ENCODE data around the gene DAB2IP.

The DAB2IP gene

DNA sequence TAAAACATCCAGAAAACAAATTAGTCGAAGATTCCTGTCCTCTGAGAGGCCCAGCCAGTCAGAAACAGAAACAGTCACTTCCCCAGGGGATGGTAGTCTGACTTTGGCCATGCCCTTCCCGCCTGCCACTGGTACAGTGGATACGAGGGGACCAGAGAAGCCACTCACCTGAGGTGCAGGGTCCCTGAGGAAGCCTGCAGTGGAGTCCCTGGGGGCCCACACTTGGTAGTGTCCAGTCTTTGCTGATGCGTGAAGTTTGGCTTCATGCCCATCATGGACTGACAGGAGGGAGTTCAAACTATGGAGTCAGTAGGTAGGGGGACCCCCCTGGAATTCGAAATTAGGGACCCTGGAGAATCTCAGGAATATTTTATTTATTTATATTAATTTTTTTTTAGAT is 147.5 kb downstream of the DAB2IP start:
- no peaks in the 10 kb centered on the region for H3K27me3 ChIP-seq (ENCODE audit: insufficient read depth, low read length)
- no peaks in the 10 kb centered on the region for H3K9me3 ChIP-seq (ENCODE audit: insufficient read depth, low read depth, low read length)
- no peaks in the 10 kb centered on the region for H3K79me1 ChIP-seq (ENCODE audit: low read length)
- no peak overlapping the region for H3K18ac ChIP-seq (ENCODE audit: low read length)
- no CpG with 5 or more reads among the region's 5 CpGs for WGBS (ENCODE audit: extremely low coverage, insufficient coverage, insufficient read length)
- no peak overlapping the region for H3K4me2 ChIP-seq (ENCODE audit: low read length)
- no peak overlapping the region for H2BK5ac ChIP-seq (ENCODE audit: low read depth, low read length, poor library complexity)
- no peak overlapping the region for H3K27ac ChIP-seq (ENCODE audit: low read depth, low read length)
- H2AFZ ChIP-seq (ENCODE audit: insufficient read depth, low read length, poor library complexity) = no peak overlapping the region
- H2BK12ac ChIP-seq (ENCODE audit: low read length) = no peak overlapping the region
- no peak overlapping the region for H3K14ac ChIP-seq (ENCODE audit: low read length)
- no peak overlapping the region for H4K12ac ChIP-seq (ENCODE audit: low read depth, low read length)
- H4K8ac ChIP-seq (ENCODE audit: low read depth, low read length) = no peak overlapping the region
- H3K4me1 ChIP-seq (ENCODE audit: control insufficient read depth in 1 of 2, insufficient read depth in 2 of 2, low read length in 2 of 2) = no peaks in the 10 kb centered on the region
- H2BK120ac ChIP-seq (ENCODE audit: insufficient read depth, low read length, poor library complexity) = no peak overlapping the region
- no peaks in the 10 kb centered on the region for H3K36me3 ChIP-seq (ENCODE audit: control insufficient read depth in 1 of 2, insufficient read depth in 2 of 2, low read length in 2 of 2)
- H4K91ac ChIP-seq (ENCODE audit: low read depth, low read length) = no peak overlapping the region
- H2AK5ac ChIP-seq (ENCODE audit: low read length) = no peak overlapping the region
- no peak overlapping the region for H3K4ac ChIP-seq (ENCODE audit: low read depth, low read length)
- no peak overlapping the region for H3K9ac ChIP-seq (ENCODE audit: low read length)
- H3K23ac ChIP-seq (ENCODE audit: low read length) = no peak overlapping the region
- H3K4me3 ChIP-seq (ENCODE audit: low read depth, low read length) = no peak overlapping the region
- no peaks in the 10 kb centered on the region for H3K79me2 ChIP-seq (ENCODE audit: control insufficient read depth, insufficient read depth, low read length, poor library complexity)
- no peak for DNase-seq

GRCh38 chr9:121800376-121800775 is 148.9 kb downstream of the DAB2IP start:
- H3K18ac ChIP-seq (ENCODE audit: low read length) = no peak overlapping the region
- no peak overlapping the region for H3K9ac ChIP-seq (ENCODE audit: low read length)
- no peak overlapping the region for H2AK5ac ChIP-seq (ENCODE audit: low read length)
- H3K79me2 ChIP-seq (ENCODE audit: control insufficient read depth, insufficient read depth, low read length, poor library complexity) = no peaks in the 10 kb centered on the region
- no peak for DNase-seq
- H3K27me3 ChIP-seq (ENCODE audit: insufficient read depth, low read length) = no peaks in the 10 kb centered on the region
- no peak overlapping the region for H3K4ac ChIP-seq (ENCODE audit: low read depth, low read length)
- no peak overlapping the region for H4K12ac ChIP-seq (ENCODE audit: low read depth, low read length)
- H4K91ac ChIP-seq (ENCODE audit: low read depth, low read length) = no peak overlapping the region
- H3K27ac ChIP-seq (ENCODE audit: low read depth, low read length) = no peak overlapping the region
- no peak overlapping the region for H3K4me3 ChIP-seq (ENCODE audit: low read depth, low read length)
- no peak overlapping the region for H3K14ac ChIP-seq (ENCODE audit: low read length)
- H3K4me1 ChIP-seq (ENCODE audit: control insufficient read depth in 1 of 2, insufficient read depth in 2 of 2, low read length in 2 of 2) = no peaks in the 10 kb centered on the region
- H2BK12ac ChIP-seq (ENCODE audit: low read length) = no peak overlapping the region
- H2AFZ ChIP-seq (ENCODE audit: insufficient read depth, low read length, poor library complexity) = no peak overlapping the region
- H3K23ac ChIP-seq (ENCODE audit: low read length) = no peak overlapping the region
- H3K79me1 ChIP-seq (ENCODE audit: low read length) = no peaks in the 10 kb centered on the region
- no peak overlapping the region for H3K4me2 ChIP-seq (ENCODE audit: low read length)
- H3K36me3 ChIP-seq (ENCODE audit: control insufficient read depth in 1 of 2, insufficient read depth in 2 of 2, low read length in 2 of 2) = no peaks in the 10 kb centered on the region
- WGBS (ENCODE audit: extremely low coverage, insufficient coverage, insufficient read length) = no CpG with 5 or more reads among the region's 10 CpGs
- H2BK120ac ChIP-seq (ENCODE audit: insufficient read depth, low read length, poor library complexity) = no peak overlapping the region
- no peaks in the 10 kb centered on the region for H3K9me3 ChIP-seq (ENCODE audit: insufficient read depth, low read depth, low read length)
- H2BK5ac ChIP-seq (ENCODE audit: low read depth, low read length, poor library complexity) = no peak overlapping the region
- H4K8ac ChIP-seq (ENCODE audit: low read depth, low read length) = no peak overlapping the region

DNA sequence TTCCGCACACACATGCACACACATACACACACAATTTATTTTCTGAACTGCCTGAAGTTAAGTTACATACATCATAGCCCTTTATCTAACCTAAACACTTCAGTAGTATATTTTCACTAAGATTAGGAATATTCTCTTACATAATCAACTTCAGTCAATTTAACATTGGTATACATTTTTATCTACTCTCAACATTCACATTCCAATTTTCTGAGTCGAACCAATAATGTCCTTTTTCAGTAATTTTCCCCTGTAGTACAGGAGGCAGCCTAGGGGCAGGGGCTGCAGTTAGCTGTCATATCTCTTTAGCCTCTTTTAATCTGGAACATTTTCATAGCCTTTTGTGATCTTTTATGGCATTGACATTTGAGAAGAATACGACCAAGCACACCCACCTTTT is 150.1 kb downstream of the DAB2IP start:
- Histone ChIP-seq H3K79me1 (ENCODE audit: low read length) (no peaks in the 10 kb centered on the region), H4K8ac (ENCODE audit: low read depth, low read length) (no peak overlapping the region), H3K23ac (ENCODE audit: low read length) (no peak overlapping the region), H3K4me2 (ENCODE audit: low read length) (no peak overlapping the region), H2BK12ac (ENCODE audit: low read length) (no peak overlapping the region), H3K9me3 (ENCODE audit: insufficient read depth, low read depth, low read length) (no peaks in the 10 kb centered on the region), H3K18ac (ENCODE audit: low read length) (no peak overlapping the region), H3K14ac (ENCODE audit: low read length) (no peak overlapping the region), H3K9ac (ENCODE audit: low read length) (no peak overlapping the region), H3K79me2 (ENCODE audit: control insufficient read depth, insufficient read depth, low read length, poor library complexity) (no peaks in the 10 kb centered on the region), H2AFZ (ENCODE audit: insufficient read depth, low read length, poor library complexity) (no peak overlapping the region), H2BK120ac (ENCODE audit: insufficient read depth, low read length, poor library complexity) (no peak overlapping the region), H2AK5ac (ENCODE audit: low read length) (no peak overlapping the region), H3K27me3 (ENCODE audit: insufficient read depth, low read length) (no peaks in the 10 kb centered on the region), H4K91ac (ENCODE audit: low read depth, low read length) (no peak overlapping the region), H2BK5ac (ENCODE audit: low read depth, low read length, poor library complexity) (no peak overlapping the region), H3K36me3 (ENCODE audit: control insufficient read depth in 1 of 2, insufficient read depth in 2 of 2, low read length in 2 of 2) (no peaks in the 10 kb centered on the region), H3K27ac (ENCODE audit: low read depth, low read length) (no peak overlapping the region), H3K4me1 (ENCODE audit: control insufficient read depth in 1 of 2, insufficient read depth in 2 of 2, low read length in 2 of 2) (no peaks in the 10 kb centered on the region), H3K4me3 (ENCODE audit: low read depth, low read length) (no peak overlapping the region), H4K12ac (ENCODE audit: low read depth, low read length) (no peak overlapping the region), H3K4ac (ENCODE audit: low read depth, low read length) (no peak overlapping the region)
- no CpG with 5 or more reads among the region's 3 CpGs for WGBS (ENCODE audit: extremely low coverage, insufficient coverage, insufficient read length)
- no peak for DNase-seq

DNA sequence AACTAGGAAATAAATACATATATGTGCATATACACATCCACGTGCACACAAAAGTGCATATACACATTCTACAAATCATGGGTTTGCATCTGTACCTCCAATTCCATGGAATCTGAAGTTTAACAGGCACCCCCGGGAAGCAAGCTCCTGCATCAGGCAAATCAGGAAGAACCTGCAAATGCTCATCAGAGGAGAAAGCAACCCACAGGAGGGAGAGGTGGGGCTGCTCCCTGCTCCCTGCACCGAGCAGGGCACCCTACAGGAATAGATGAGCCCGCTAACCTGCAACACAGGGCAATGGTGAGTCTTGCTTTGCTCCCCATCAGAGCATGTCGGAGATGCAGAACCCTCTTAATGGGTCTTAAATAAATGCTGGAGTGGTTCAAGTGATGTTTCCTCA is 151.3 kb downstream of the DAB2IP start:
- no CpG with 5 or more reads among the region's 5 CpGs for WGBS (ENCODE audit: extremely low coverage, insufficient coverage, insufficient read length)
- no peak overlapping the region for H2AK5ac ChIP-seq (ENCODE audit: low read length)
- no peak overlapping the region for H4K91ac ChIP-seq (ENCODE audit: low read depth, low read length)
- no peaks in the 10 kb centered on the region for H3K36me3 ChIP-seq (ENCODE audit: control insufficient read depth in 1 of 2, insufficient read depth in 2 of 2, low read length in 2 of 2)
- H3K79me2 ChIP-seq (ENCODE audit: control insufficient read depth, insufficient read depth, low read length, poor library complexity) = no peaks in the 10 kb centered on the region
- no peak overlapping the region for H2BK120ac ChIP-seq (ENCODE audit: insufficient read depth, low read length, poor library complexity)
- H2AFZ ChIP-seq (ENCODE audit: insufficient read depth, low read length, poor library complexity) = no peak overlapping the region
- no peak overlapping the region for H3K4me2 ChIP-seq (ENCODE audit: low read length)
- DNase-seq = no peak
- H4K12ac ChIP-seq (ENCODE audit: low read depth, low read length) = no peak overlapping the region
- no peak overlapping the region for H3K18ac ChIP-seq (ENCODE audit: low read length)
- H4K8ac ChIP-seq (ENCODE audit: low read depth, low read length) = no peak overlapping the region
- H3K4me3 ChIP-seq (ENCODE audit: low read depth, low read length) = no peak overlapping the region
- no peak overlapping the region for H3K9ac ChIP-seq (ENCODE audit: low read length)
- no peaks in the 10 kb centered on the region for H3K27me3 ChIP-seq (ENCODE audit: insufficient read depth, low read length)
- H3K9me3 ChIP-seq (ENCODE audit: insufficient read depth, low read depth, low read length) = no peaks in the 10 kb centered on the region
- no peak overlapping the region for H2BK5ac ChIP-seq (ENCODE audit: low read depth, low read length, poor library complexity)
- H3K14ac ChIP-seq (ENCODE audit: low read length) = no peak overlapping the region
- no peaks in the 10 kb centered on the region for H3K79me1 ChIP-seq (ENCODE audit: low read length)
- no peak overlapping the region for H3K4ac ChIP-seq (ENCODE audit: low read depth, low read length)
- H3K4me1 ChIP-seq (ENCODE audit: control insufficient read depth in 1 of 2, insufficient read depth in 2 of 2, low read length in 2 of 2) = no peaks in the 10 kb centered on the region
- H2BK12ac ChIP-seq (ENCODE audit: low read length) = no peak overlapping the region
- no peak overlapping the region for H3K23ac ChIP-seq (ENCODE audit: low read length)
- no peak overlapping the region for H3K27ac ChIP-seq (ENCODE audit: low read depth, low read length)

Measured in trophoblast cell (in vitro differentiated cells and primary cell).